Gastrocnemius medialis (tissue), 4 donors: Measurements from ENCODE around the gene GFRA1.

Experiments used
- CTCF ChIP-seq, 5 experiments: fragments of 450-650 bp in 3 of 5; fragments of 200-600 bp in 2 of 5; sonication (generic) in 2 of 5; IDR thresholded peaks in 4 of 5; conservative IDR thresholded peaks in 1 of 5; 1 replicate in 4 of 5; 2 replicates in 1 of 5; pipeline ENCODE4 v1.5.1; 2016 to 2019; ENCODE audit warnings: antibody characterized with exemption in 5 of 5, mild to moderate bottlenecking in 3 of 5, moderate library complexity in 3 of 5
- POLR2A ChIP-seq, 2 donors: fragments of 450-650 bp; IDR thresholded peaks; one replicate each; pipeline ENCODE4 v1.6.1; 2017; ENCODE audit warnings: antibody characterized with exemption in 2 of 2, mild to moderate bottlenecking in 2 of 2, moderate library complexity in 2 of 2

GRCh38 chr10:116195583-116195982 is 77.4 kb downstream of the GFRA1 start:
- TF ChIP-seq CTCF (IDR thresholded peaks at IDR 0.05 in 4 of 5, conservative IDR thresholded peaks at IDR 0.05 in 1 of 5) (no peak), POLR2A (IDR thresholded peaks at IDR 0.05) (no peak)
